ENCODE data around the gene GHRH.
A peak's percentile ranks its signal among the peaks of the same experiment; 100 is the strongest.

The GHRH gene

GRCh38 chr20:37260923-37261322, 691 bp downstream of the GHRH start:
- no peak for DNase-seq (ENCODE audit: low spot score)

DNA sequence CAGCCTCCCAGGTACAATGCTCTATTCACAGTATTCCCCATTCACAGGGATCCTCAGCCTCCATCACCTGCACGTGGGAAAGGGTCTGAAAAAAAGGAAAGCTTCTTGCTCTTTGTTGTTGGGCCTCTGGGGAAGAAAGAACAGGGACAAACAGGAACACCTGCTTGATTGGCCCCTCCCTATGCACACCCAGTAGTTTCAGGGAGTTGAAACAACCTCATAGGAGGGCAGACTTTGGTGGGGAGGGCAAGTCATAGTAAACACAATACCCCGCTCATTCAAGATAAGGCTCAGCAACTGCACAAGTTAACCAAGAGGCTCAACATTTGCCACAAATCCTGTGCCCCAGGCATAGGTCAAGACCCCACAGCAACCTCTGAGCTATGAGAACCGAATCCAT, 1.7 kb downstream of the GHRH start:
- no peak for DNase-seq (ENCODE audit: low spot score)

DNA sequence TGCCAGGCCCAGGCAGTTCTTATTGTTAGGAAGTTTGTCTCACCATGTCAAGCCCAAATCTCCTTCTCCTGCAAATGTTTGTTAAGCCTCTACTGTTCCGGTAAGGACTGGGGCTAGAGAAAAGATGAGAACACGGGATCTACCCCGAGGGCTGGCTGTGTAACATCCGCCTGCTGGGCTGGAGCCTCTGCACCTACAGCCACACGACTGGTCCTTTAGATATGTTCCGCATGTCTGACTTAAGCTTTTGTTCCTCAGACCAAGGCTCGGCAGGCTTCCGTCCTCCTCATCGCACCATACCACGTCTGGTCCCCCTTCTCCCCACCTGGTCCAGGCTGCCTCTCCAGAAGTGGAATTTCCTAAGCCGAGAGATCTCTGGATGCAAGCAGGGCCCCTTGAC, 2.6 kb downstream of the GHRH start:
- DNase-seq (ENCODE audit: low spot score), result no peak

DNA sequence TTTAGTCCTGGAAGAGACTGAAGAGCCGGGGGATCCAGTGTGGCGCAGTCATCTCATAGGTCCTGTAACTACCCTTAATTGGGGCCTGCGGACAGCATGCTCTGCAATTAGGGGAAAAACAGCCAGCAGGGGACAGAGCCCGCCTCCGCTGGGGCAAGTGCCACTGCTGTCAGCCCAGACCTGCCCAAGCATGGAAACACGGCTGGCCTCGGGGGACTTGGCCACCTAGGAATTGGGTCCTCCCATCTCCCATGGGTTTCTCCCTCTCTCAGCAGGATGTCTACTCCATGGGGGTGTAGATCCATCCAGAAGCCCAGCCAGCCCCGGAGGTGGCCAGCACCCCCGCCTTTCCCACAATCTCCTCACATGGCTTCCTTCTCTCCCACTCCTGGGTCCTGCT, 3.6 kb downstream of the GHRH start:
- no peak for DNase-seq (ENCODE audit: low spot score)

DNA sequence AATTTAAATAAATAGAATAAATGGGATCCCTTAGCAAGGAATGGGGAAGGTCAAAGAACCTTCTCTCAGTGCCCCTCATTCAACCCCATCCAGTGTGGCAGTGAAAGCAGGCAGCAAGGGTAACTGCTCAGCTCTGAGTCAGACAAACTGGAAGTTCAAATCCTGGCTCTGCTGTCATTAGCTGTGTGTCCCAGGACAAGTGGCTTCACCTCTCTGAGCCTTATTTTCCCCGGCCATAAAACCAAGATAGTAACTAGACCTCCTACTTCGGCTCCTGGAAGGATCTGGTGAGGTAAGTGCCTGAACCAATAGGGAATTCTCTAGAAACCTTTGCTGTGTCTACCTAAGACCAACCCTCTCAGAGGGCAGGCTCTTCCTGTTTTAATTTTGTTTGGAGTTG, 4.1 kb downstream of the GHRH start:
- no peak for DNase-seq (ENCODE audit: low spot score)

- DNase-seq (ENCODE audit: low spot score), result no peak
Measured at GRCh38 chr20:37256286-37256685, 5.3 kb downstream of the GHRH start.

DNA sequence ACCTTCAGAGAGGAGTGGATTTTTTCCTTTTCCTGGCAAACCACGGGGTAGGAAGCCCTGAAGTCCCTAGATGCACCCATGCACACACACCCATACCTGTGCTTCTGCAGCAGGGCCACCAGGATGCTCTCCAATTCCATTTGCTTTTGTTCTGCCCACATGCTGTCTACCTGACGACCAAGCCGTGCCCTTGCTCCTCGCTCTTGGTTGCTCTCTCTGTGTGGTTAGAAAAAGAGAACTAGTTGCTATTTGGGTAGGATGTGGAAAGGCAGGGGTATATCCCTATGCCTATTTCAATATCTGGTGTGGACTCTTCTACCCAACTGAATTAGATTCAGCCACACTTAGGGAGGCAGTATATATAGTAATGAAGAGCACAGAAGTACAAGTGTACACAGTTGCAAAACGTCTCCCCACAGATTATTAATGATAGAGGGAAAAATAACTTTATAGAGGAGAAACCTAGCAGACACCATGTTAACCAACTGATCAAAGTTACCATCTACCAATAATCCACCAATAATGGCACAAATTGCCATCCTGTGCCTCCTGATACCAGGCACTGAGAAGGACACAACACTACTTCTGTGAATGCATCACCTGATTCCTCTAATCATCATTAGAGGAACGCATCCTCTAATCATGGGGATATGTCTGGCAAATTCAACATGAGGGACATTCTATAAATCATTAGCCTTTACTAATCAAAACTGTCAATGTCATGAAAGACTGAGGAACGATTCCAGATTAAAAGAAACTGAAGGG, 7.3 kb downstream of the GHRH start:
- DNase-seq (ENCODE audit: low spot score), result no peak

DNA sequence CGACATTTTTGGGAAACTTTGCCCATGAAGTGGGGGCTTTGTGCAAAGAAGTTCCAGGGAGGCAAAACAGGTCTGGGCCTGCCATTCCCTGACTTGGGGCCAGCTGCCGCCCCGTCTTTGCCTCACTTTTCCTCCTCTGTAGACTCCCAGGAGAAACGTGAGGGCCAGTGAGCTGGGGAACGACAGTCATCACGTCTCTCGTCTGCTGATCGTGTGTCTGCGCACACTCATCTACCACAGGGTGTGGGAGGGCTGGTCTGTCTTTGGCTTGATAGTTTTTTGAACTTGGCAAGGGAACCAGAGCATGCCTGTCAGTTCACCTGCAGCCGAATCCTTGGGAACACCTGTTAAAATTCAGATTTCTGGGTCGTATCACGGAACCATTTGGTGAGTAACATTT, 8.5 kb downstream of the GHRH start:
- DNase-seq (ENCODE audit: low spot score), result no peak

- DNase-seq (ENCODE audit: low spot score), result peak; percentile 74
Measured at GRCh38 chr20:37251825-37252477, 9.7 kb downstream of the GHRH start.

GRCh38 chr20:37249304-37249703, 12.3 kb downstream of the GHRH start:
- no peak for DNase-seq (ENCODE audit: low spot score)

DNA sequence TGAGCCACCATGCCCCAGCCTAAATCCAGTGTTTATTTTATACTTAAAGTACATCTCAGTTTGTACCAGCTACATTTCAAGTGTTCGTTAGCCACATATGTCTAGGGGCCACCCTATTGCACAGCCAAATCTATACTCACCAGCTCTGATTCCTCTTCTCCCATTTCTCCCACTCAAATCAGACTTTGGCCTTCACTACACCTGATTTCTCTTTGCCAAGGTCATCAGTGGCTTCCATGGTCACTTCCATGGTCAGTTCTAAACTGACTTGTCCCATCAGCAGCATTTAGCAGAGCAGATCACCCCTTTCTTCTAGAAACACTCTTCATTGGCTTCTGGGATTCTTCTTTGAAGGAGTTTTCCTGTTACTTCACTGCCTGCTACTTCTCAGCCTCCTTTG, 14.1 kb downstream of the GHRH start:
- DNase-seq (ENCODE audit: low spot score), result no peak

- no peak for DNase-seq (ENCODE audit: low spot score)
Measured at GRCh38 chr20:37246736-37247135, 14.9 kb downstream of the GHRH start.

DNA sequence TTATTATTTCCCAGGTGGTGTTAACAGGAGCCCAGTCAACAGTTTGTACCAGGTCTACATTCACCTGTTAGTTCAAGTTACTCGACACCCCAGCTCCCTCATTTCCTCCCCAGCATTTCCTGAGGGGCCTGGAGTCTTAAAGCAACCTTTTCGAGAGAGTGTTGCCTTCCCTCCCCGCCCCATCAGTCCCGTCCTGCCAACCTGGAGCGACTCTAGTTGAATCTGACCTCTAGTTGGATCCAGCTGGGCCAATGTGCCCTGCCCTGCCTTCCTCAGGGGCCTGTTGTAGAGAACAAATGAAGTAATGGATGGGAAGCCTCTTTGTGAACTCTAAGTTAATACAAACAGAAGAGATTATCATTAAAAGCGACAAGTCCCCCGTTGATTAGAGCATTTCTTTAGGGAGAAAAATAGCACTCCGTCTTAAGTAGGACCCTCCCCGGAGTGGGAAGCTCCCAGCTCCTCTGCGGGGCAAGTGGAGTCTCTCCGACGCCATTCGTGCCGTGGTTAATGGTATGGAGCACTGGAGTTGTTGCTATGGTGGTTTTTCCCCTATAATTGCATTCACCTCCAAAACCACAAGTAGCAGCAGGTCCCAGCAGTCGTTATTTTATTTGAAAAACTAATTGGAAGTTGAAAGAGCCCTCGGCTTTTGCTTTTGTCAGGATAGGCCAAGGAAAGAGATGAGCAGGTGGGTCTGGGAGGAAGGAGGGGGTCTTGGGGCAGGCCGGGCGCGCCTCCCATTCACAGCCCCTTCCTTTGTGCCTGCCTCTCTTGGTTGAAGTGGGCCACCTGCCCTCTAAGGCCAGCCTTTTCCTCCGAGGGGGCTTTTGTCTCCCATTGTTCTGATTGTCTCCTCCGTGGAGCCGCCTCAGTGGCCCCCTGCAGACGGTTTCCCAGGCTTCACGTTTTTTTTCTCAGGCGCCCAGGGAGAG, 16.1 kb downstream of the GHRH start:
- DNase-seq (ENCODE audit: low spot score), result peak; percentile 63

GRCh38 chr20:37244572-37244957, 17.0 kb downstream of the GHRH start:
- DNase-seq (ENCODE audit: low spot score), result no peak

DNA sequence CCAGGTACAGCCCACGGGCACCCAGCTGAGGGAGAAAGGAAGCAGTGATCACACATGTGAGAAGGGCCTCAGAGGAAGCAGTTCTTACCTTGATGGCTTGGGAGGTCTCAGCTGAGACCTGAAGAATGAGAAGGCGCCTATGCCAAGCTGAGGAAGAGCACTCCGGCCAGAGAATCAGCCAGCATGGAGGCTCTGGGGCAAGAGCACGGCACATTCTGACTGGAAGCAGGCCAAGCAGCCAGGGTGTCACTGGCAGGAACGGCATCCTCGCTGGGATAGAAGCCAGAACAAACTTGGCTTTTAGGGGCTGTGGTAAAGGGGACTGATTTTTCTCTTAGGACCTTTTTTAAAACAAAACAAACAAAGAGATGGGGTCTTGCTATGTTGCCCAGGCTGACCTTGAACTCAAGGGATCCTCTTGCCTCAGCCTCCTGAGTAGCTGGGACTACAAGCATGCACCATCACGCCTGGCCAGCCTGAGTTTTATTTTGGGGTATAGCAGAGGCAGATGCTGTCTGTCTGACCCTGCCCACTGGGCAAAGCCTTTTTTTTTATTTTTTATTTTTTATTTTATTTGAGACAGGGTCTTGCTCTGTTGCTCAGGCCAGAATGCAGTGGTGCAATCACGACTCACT, 17.6 kb downstream of the GHRH start:
- no peak for DNase-seq (ENCODE audit: low spot score)

GRCh38 chr20:37243076-37243936, 18.3 kb downstream of the GHRH start:
- no peak for DNase-seq (ENCODE audit: low spot score)

DNA sequence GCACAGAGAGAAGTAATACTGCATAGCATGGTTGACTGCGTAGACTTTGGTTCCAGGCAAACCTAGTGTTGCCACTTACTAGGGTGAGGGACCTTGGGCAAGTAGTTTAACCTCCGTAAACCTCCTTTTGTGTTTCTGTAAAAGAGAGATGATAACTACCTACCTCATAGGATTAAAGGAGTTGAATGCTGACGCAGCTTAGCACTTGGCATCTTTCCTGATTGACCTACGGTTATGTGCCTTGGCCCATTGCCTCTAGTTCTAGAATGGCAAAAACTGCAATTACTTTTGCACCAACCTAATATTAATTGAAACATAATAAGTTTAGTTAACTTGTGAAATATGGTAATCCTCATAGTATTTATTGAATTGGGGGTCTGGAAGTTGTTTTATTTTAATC, 19.1 kb downstream of the GHRH start:
- DNase-seq (ENCODE audit: low spot score), result no peak

DNA sequence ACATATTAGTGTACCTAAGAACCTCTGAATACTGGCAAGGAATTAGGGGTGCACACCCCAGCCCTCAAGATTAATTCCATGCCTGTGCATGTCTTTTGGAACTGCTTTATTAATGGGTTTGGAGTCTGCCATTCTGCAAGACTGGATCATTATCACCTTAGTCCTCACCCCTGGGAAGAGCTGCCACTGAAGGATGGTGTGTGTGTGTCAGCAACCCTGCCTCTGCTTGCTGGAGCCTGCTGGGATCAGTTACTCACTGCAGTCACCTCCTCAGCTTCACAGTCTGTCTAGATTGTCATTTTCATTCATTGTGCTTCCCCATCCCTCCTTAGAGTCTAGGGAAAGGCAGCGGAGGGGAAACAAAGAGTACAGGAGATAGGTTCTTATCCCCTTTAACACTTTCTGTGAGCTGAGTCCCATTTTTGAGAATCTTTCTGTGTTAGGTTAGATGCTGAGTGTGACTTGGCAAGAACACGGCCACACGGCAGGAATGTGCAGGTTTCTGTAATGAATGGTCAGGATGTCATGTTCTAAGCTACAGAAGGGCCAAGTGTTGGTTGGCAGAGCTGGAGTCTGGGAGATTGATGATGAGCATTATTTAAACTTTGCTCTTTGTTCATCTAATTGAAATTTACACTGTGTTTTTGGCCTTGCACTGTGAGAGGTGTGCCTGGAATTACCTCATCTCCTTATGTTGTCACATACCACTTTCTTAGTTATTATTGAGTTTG, 21.1 kb downstream of the GHRH start:
- DNase-seq (ENCODE audit: low spot score), result no peak

DNA sequence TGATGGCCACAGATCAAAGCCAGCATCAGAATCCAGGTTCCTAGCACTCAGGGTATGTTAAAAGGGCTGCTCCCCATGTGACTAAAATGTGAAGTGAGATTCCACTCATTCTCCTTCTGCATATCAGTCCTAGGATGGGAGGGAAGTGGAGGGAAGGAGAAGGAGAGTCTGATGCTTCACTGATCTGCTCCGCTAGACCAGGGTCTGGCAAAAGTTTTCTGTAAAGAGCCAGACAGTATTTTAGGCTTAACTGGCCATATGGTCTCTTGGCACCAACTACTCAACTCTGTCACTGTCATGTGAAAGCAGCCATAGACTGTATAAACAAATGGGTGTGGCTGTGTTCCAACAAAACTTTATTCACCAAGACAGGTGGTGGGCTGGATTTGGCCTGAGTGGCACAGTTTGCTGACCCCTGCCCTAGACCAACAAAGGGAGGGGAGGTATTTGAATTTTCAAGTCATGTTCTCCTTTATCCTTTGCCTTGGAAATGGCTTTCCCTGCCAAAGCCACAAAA, 22.6 kb downstream of the GHRH start:
- DNase-seq (ENCODE audit: low spot score), result no peak

GRCh38 chr20:37238426-37238825, 23.2 kb downstream of the GHRH start:
- DNase-seq (ENCODE audit: low spot score), result no peak
